Aorta (tissue), 5 donors: ENCODE results near the gene USP5. TPM values are rescaled to one million over a fixed set of nuclear protein-coding genes. Genes with fewer than 3 reads are reported as not detected.
"Not testable (repeated sequence)": the region's sequence is repeated elsewhere in the genome, so short reads cannot be mapped to it uniquely, and the experiment has no call there.

Experiments used
- ATAC-seq: fragments of 200-7000 bp; cut with Tn5 transposase; one replicate; pipeline ENCODE4 v1.9.1; 2022; ENCODE audit warnings: moderate library complexity; ENCODE audit not compliant: low FRiP score
- DNase-seq, 2 donors: peaks; one replicate each; pipeline ENCODE4 v3.0.0-alpha.2; 2020
- H3K27ac ChIP-seq, 2 donors: one replicate each; pipeline ENCODE4 v1.5.1; 2013; ENCODE audit warnings: low read length in 2 of 2, mild to moderate bottlenecking in 2 of 2, moderate library complexity in 2 of 2, control low read depth in 1 of 2, inconsistent platforms in 1 of 2, low read depth in 1 of 2
- H3K27me3 ChIP-seq, 2 donors: one replicate each; pipeline ENCODE4 v1.6.1; 2013; ENCODE audit warnings: control low read depth in 1 of 2, low read length in 1 of 2, mild to moderate bottlenecking in 1 of 2, moderate library complexity in 1 of 2; ENCODE audit not compliant: insufficient read depth in 2 of 2, control insufficient read depth in 1 of 2
- H3K36me3 ChIP-seq, 2 donors: one replicate each; pipeline ENCODE4 v1.6.1; 2013; ENCODE audit warnings: control low read depth in 1 of 2, low read length in 1 of 2, mild to moderate bottlenecking in 1 of 2; ENCODE audit not compliant: insufficient read depth in 2 of 2, control insufficient read depth in 1 of 2
- H3K4me1 ChIP-seq, 2 donors: one replicate each; pipeline ENCODE4 v1.6.1; 2013; ENCODE audit warnings: low read length in 2 of 2, control low read depth in 1 of 2, mild to moderate bottlenecking in 1 of 2, moderate library complexity in 1 of 2; ENCODE audit not compliant: insufficient read depth in 2 of 2, control insufficient read depth in 1 of 2
- H3K4me3 ChIP-seq, 2 donors: one replicate each; pipeline ENCODE4 v1.5.1; 2013; ENCODE audit warnings: low read length in 2 of 2, control low read depth in 1 of 2, mild to moderate bottlenecking in 1 of 2
- H3K9me3 ChIP-seq: one replicate; pipeline ENCODE4 v1.6.1; 2013; ENCODE audit warnings: mild to moderate bottlenecking, low read length; ENCODE audit not compliant: control insufficient read depth
- WGBS, 2 donors: extraction: QIAGEN DNeasy Blood & Tissue Kit; methylation state at CpG; one replicate each; pipeline ENCODE4 v1.1.7; 2013; 5-methylcytosine and 5-hydroxymethylcytosine counted together
- intact Hi-C, 2 donors: fragments of 100-400 bp; cut with DNase I; formaldehyde crosslinking; loops; one replicate each; pipeline versions ENCODE4 v1.14.2 to v1.15.0; 2022
- polyA plus RNA-seq, 2 donors: library from polyadenylated mRNA; stranded (reverse); fragments of 200-250 nt; gene quantifications; one replicate each; pipeline ENCODE4 v1.2.3, GENCODE V29; 2013
- total RNA-seq, 2 donors: library from RNA; stranded (reverse); fragmentation: NEBNext Ultra II Directional; extraction: Animal tissue kit (Norgen Biotek cat#: 25700); gene quantifications; one replicate each; pipeline ENCODE4 v1.2.1, GENCODE V29; 2021
- donor health status: healthy with polysubstance abuse.
- donor health status: Bipolar disorder and iron deficiency.
- donor health status: DM: no; HTN: no; CAD: no.
- donor health status: DM: no; HTN: no; CAD: no.
- donor health status: DM: yes; HTN: yes; CAD: no.

Gene USP5
- total and polyA plus RNA-seq, 4 donors = 26.7 to 64.6 (median 53.2) TPM

GRCh38 chr12:6903722-6904121 lies 51.8 kb downstream of the USP5 start:
- Histone ChIP-seq H3K27me3 (no peaks in the 10 kb centered on the region), H3K4me1 (no peaks in the 10 kb centered on the region), H3K4me3 (no peak overlapping the region), H3K9me3 (no peaks in the 10 kb centered on the region), H3K36me3 (no peaks in the 10 kb centered on the region), H3K27ac (no peak overlapping the region)
- DNase-seq (no peak), ATAC-seq (no peak)
- intact Hi-C loops = no loop called here
- 90 to 91% methylated on average over 1 of the region's 1 CpG for WGBS, 2 donors

- WGBS, 2 donors = 4% methylated on average over 34 of the region's 34 CpGs
- peak; percentile 97 for ATAC-seq
- Histone ChIP-seq H3K27ac (peak within 1 kb of the TSS in 1 of 2 donors; percentile 62), H3K9me3 (no peaks in the 10 kb centered on the region), H3K27me3 (no peaks in the 10 kb centered on the region), H3K4me3 (peak within 1 kb of the TSS; percentile 15 to 62), H3K36me3 (no peaks in the 10 kb centered on the region), H3K4me1 (no peaks in the 10 kb centered on the region)
- intact Hi-C loops = no loop called here
- peak; percentile 98 to 99 for DNase-seq
These were observed 52.6 kb downstream of the USP5 start, which contains the start of gene LRRC23 for GRCh38 chr12:6904280-6905276. Gene LRRC23, plus strand, starts transcription at chr12:6904822. Its CDS starts 812 bp downstream, at chr12:6905634.

- peak overlapping the region in 1 of 2 donors; percentile 62 for H3K27ac ChIP-seq
- no peaks in the 10 kb centered on the region for H3K9me3 ChIP-seq
- no peak overlapping the region for H3K4me3 ChIP-seq
- ATAC-seq (no peak), DNase-seq (no peak)
- intact Hi-C loops = no loop called here
- 66 to 72% methylated on average over 5 of the region's 5 CpGs for WGBS, 2 donors
- H3K27me3 ChIP-seq = no peaks in the 10 kb centered on the region
- no peaks in the 10 kb centered on the region for H3K36me3 ChIP-seq
- no peaks in the 10 kb centered on the region for H3K4me1 ChIP-seq
These were observed 53.6 kb downstream of the USP5 start for GRCh38 chr12:6905414-6906040.

- 93 to 96% methylated on average over 11 of the region's 11 CpGs for WGBS, 2 donors
- peak in 1 of 2 donors; percentile 32 for DNase-seq
- not testable (repeated sequence) for H3K4me1 ChIP-seq
These were observed 56.2 kb downstream of the USP5 start for GRCh38 chr12:6908141-6908540.

GRCh38 chr12:6909421-6910145 lies 57.6 kb downstream of the USP5 start:
- H3K4me3 ChIP-seq = no peak overlapping the region
- intact Hi-C loops = no loop called here
- H3K36me3 ChIP-seq = no peaks in the 10 kb centered on the region
- WGBS, 2 donors = 85 to 89% methylated on average over 4 of the region's 4 CpGs
- DNase-seq (peak in 1 of 2 donors; percentile 51), ATAC-seq (no peak)
- no peaks in the 10 kb centered on the region for H3K27me3 ChIP-seq
- H3K4me1 ChIP-seq = no peaks in the 10 kb centered on the region
- no peaks in the 10 kb centered on the region for H3K9me3 ChIP-seq
- H3K27ac ChIP-seq = no peak overlapping the region

More at GRCh38 chr12:6908141-6908540, 56.2 kb downstream of the USP5 start:
- H3K27ac ChIP-seq, ATAC-seq, H3K4me3 ChIP-seq, H3K9me3 ChIP-seq, intact Hi-C loops, H3K27me3 ChIP-seq, H3K36me3 ChIP-seq: not testable (repeated sequence)

GRCh38 chr12:6912164-6912935 lies 60.4 kb downstream of the USP5 start:
- H3K27me3 ChIP-seq = no peaks in the 10 kb centered on the region
- no peaks in the 10 kb centered on the region for H3K4me1 ChIP-seq
- H3K9me3 ChIP-seq = no peaks in the 10 kb centered on the region
- DNase-seq (peak; percentile 46 to 53), ATAC-seq (no peak)
- intact Hi-C loops = no loop called here
- H3K4me3 ChIP-seq = no peak overlapping the region
- H3K27ac ChIP-seq = no peak overlapping the region
- no peaks in the 10 kb centered on the region for H3K36me3 ChIP-seq
- WGBS, 2 donors = 88% methylated on average over 15 of the region's 15 CpGs

- Histone ChIP-seq H3K4me1 (no peaks in the 10 kb centered on the region), H3K36me3 (no peaks in the 10 kb centered on the region), H3K27ac (peak within 1 kb of the TSS; percentile 31 to 86), H3K9me3 (no peaks in the 10 kb centered on the region), H3K27me3 (no peaks in the 10 kb centered on the region), H3K4me3 (peak within 1 kb of the TSS; percentile 61 to 89)
- peak; percentile 92 to 95 for DNase-seq
- 1% methylated on average over 37 to 68 of the region's 68 CpGs for WGBS, 2 donors
- intact Hi-C loops = loop anchor here in 1 of 2 donors (2.0 kb wide), 1 partner anchor 42 kb away; the partner anchor contains the start of gene SPSB2
- ATAC-seq = peak; percentile 94
These were observed 62.4 kb downstream of the USP5 start, which contains the start of gene ENO2 for GRCh38 chr12:6914246-6914946. Gene ENO2, plus strand, starts transcription at chr12:6914580. Its CDS starts 1,253 bp downstream, at chr12:6915833.
